HT1080 (cell line): Measurements from ENCODE around the gene HNRNPM. TPM values are rescaled to one million over a fixed set of nuclear protein-coding genes. Genes with fewer than 3 reads are reported as not detected.
"Not testable (repeated sequence)": the region's sequence is repeated elsewhere in the genome, so short reads cannot be mapped to it uniquely, and the experiment has no call there.

Experiments
- DNase-seq: peaks from one replicate; pipeline ENCODE4 v3.0.0-alpha.2; 2015; ENCODE audit warnings: low read depth
- total RNA-seq: library from RNA; depleted of rRNA; stranded (reverse); fragments of >200 nt; shearing (Covaris generic); gene quantifications from 2 replicates; pipeline ENCODE4 v1.2.3, GENCODE V29; 2014

The HNRNPM gene
- total RNA-seq, 1 experiment from 2014 or later, result 146 TPM

DNA sequence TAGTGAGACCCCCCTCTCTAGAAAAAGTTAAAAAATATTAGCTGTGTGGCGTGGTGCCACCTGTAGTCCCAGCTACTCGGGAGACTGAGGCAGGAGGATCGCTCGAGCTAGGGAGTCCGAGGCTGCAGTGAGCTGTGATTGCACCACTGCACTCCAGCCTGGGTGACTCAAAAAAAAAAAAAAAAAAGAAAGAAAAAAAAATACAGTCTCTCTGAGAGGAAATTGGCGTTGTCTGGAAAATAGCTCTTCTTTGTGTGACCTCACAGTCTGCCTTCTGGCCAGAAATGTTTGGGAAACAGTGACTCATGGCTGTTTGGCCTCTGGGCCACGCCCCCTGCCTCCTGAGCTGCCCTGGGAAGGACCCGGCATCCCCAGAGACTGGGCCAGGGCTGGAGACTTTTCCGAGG, 21.0 kb upstream of the HNRNPM start:
- peak; percentile 96 for DNase-seq

DNA sequence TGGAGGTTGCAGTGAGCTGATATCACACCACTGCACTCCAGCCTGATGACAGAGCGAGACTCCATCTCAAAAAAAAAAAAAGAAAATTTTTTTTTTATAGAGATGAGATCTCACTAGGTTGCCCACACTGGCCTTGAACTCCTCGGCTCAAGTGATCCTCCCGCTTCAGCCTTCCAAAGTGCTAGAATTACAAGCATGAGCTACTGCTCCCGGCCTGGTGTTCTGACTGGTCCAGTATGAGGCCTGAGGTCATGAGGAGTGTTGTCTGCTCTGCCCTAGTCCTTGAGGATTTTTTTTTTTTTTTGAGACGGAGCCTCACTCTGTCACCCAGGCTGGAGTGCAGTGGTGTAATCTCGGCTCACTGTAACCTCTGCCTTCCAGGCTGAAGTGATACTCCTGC, 19.4 kb upstream of the HNRNPM start:
- not testable (repeated sequence) for DNase-seq

DNA sequence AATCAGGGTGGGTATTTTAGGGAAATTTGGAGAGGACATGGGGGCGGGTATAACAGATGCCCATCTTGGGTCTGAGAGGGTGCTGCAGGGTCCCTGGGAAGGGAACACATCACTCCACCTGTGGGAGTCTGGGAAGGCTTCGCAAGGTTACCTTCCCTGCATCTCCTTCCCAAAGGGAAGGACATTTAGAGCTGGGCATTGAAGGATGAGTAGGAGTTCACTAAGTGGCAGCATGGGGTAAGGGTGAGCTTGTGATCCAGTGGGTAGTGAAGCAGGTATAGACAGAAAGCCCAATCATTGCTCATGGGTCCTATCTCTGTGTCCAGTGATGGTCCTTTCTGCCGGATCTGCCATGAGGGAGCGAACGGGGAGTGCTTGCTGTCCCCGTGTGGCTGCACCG, 18.5 kb upstream of the HNRNPM start:
- no peak for DNase-seq

DNA sequence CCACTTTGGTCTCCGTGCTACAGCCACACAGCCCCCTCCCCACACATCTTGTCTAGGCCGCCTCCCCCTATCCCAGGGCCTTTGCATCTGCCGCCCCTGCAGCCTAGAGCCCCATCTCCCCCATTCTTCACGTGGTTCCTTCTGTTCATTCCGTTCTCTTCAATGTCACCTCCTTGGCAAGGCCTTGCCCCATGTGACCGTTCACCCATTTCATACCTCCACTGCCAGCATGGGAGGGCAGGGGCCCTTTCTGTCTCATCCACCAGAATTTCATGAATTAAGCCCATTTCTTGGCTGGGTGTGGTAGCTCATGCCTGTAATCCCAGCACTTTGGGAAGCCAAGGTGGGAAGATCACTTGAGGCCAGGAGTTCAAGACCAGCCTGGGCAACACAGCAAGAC, 15.7 kb upstream of the HNRNPM start:
- no peak for DNase-seq

DNA sequence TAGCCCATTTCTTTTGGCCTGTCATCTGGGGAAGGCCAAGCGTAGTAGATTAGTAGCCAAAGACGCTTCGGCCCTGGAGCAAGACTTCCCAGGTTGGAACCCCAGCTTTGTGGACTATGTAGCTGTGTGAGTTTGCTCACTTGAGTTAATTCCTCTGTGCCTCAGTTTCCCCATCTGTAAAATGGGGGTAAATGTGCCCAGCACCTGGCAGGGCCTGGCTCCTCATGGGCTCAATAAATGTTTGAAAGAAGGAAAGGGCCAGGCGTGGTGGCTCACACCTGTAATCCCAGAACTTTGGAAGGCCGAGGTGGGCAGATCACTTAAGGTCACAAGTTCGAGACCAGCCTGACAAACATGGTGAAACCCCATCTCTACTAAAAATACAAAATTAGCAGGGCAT, 14.9 kb upstream of the HNRNPM start:
- no peak for DNase-seq

DNA sequence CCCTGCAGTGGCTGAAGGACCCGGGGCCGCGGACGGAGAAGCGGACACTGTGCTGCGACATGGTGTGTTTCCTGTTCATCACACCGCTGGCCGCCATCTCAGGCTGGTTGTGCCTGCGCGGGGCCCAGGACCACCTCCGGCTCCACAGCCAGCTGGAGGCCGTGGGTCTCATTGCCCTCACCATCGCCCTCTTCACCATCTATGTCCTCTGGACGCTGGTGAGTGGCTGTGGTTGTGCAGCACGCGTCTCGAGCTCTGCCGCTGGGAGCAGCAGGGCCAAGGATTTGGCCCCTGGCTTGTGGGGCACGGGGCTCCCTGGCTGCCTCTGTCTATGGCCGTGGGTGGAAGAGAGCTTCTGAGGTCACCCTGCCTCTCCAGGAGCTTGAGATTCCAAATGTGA, 14.1 kb upstream of the HNRNPM start:
- no peak for DNase-seq

DNA sequence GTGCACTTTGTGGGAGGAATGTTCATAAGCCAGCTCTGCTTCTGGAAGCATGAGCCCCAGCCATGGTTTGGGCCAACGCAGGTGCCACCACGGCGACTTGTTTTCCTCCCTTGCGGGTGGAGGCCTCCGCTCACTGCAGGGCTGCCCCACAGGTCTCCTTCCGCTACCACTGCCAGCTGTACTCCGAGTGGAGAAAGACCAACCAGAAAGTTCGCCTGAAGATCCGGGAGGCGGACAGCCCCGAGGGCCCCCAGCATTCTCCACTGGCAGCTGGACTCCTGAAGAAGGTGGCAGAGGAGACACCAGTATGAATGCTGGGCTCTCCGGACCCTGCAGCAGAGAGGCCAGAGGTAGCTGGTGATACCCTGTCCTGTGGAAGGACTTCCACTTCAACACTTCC, 6.5 kb upstream of the HNRNPM start:
- no peak for DNase-seq

DNA sequence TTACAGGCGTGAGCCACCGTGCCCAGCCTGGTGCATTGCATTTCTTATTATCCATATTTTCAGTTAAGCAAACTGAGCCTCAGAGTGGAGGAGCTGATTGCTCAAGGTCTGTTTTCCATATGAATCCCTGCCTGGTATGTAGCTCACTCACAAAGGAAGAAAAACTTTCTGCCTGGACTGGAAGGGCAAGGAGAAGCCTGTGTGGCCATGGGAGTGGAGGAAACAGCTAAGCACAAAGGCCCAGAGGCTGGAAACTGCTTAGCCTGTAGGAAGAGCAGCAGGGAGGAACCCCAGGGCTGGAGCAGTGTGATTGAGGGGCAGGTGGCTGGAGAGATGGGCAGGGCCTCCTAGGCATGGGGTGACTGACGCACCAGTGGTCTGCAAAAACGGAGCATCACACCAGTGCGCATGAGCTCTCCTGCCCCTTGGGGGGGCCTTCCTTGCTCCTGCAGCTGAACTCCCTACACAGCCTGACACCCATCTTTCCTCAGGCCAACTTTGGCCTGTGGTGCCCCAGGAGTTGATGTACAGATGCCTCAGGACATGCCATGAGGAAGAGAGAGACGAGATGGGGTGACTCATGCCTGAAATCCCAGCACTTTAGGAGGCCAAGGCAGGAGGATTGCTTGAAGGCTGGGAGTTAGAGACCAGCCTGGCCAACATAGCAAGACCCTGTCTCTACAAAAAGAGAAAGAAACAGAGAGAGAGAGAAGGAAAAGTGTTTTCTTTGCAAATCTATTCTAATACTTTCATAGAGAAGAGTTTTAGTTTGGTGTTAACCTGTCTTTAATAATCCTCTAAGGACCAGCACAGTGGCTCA, 2.8 kb upstream of the HNRNPM start:
- no peak for DNase-seq

DNA sequence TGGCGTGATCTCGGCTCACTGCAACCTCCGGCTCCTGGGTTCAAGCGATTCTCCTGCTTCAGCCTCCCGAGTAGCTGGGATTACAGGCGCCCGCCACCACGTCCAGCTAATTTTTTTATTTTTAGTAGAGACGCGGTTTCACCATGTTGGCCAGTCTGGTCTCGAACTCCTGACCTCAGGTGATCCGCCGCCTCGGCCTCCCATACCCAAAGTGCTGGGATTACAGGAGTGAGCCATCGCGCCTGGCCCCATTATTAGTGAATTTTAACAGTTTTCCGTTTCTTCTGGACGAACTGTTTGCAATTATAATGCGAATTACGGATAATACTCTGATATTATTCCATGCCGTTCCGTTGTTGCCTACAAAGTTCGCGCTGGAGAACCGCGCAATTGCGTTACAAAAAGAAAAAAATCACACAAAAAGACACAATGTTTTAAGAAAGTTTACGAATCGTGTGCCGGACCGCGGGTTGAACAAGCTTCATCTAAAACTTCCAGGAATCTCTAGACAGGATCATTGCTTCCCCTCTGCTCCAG, 567 bp upstream of the HNRNPM start:
- not testable (repeated sequence) for DNase-seq

DNA sequence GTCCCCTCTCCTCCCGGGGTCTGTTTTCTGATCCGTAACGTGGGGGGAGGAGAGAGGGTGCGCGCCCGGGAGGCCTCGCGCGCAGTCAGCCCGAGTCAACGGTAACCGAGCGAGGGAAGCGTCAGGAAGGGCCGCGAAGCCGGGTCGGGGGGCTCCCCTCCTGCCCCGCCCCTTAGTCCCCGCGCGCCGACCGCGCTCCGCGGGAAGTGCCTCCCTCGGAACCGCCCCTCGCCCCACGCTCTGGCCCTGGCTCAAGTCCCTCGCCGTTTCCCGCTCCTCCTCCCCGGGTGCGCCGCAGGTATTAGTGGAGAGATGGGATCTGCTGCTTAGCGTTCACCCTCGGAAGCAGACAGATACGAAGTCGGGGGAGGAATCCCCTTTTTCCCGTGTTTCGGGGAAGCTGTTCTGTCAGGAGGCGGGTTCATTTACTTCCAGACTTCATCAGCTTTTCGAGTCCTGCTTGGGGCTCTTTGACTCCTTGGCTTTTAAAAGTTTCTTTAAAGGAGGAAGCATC, 770 bp downstream of the HNRNPM start:
- DNase-seq, result peak; percentile 14

DNA sequence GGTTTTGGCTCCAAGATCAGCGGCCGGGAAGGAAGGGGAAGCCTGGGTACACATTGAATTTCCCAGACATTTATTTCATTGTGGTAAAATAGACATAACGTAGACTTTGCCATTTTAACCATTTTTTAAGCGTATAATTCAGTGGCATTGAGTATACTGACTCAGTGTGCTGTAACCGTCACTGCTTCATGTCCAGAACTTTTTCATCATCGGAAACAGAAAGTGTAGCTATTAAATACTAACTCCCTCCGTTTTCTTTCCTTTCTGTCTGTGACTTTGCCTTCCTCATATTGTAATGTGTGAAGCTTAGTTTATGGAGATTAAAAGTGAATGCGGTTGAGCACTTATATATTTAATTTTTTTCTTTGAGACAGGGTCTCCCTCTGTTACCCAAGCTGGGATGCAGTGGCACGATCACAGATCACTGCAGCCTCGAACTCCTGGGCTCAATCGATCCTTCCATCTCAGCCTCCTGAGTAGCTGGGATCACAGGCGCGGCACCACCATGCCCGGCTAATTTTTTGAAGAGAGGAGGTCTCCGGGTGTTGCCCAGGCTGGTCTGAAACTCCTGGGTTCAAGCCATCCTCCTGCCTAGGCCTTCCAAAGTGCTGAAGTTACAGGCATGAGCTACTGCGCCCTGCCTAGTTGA, 1.4 kb downstream of the HNRNPM start:
- DNase-seq, result no peak

DNA sequence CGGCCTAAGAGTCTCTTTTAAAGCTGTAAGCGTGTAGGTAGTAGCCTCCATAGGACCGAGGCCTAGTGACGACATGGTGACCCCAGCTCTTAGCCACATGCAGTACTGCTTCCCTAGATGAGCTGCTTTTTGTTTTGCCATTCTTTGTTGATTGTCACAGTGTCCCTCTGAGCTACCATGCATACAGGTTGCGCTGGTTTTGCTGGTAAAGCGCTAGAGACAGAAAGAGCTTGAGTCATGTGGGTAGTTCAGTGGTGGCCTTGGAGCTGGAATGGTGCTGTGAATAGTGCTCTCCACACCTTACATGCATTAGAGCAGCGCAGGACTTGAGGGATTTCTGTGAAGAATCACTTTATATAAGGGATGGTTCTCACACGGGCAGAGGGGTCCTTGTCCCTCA, 5.1 kb downstream of the HNRNPM start:
- DNase-seq, result no peak

DNA sequence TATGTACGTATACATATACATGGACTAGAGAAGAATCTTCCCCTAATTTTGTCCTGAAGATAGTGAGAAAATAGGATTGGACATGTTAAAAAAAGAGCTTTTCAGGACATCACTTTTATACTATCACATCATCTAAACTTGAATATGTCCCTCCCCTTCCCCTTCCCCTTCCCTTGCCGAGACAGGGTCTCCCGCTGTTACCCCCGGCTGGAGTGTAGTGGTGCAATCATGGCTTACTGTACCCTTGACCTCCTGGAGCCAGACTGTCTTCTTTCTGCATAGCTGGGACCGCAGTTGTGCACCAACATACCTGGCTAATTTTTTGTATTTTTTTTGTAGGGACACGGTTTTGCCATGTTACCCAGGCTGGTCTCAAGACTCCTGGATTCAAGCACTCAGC, 6.6 kb downstream of the HNRNPM start:
- DNase-seq, result no peak

DNA sequence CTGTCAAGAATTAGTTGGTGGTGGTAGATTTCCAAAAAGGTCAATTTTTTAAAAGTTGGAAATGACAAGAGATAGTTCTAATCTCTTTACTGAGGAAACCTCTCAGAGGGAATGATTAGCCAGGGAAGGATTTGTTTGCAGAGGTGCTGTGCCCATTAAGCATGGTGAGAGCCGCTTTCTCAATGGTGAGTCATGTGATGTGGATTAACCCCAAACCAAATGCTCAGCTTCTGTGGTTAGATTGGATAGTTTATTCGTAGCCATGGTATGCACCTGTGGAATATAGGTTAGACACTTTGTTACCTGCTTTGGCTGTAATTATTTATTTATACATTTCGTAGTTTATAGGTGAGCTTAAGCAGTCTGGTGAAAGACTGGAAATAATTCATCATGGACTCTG, 7.1 kb downstream of the HNRNPM start:
- peak; percentile 73 for DNase-seq

DNA sequence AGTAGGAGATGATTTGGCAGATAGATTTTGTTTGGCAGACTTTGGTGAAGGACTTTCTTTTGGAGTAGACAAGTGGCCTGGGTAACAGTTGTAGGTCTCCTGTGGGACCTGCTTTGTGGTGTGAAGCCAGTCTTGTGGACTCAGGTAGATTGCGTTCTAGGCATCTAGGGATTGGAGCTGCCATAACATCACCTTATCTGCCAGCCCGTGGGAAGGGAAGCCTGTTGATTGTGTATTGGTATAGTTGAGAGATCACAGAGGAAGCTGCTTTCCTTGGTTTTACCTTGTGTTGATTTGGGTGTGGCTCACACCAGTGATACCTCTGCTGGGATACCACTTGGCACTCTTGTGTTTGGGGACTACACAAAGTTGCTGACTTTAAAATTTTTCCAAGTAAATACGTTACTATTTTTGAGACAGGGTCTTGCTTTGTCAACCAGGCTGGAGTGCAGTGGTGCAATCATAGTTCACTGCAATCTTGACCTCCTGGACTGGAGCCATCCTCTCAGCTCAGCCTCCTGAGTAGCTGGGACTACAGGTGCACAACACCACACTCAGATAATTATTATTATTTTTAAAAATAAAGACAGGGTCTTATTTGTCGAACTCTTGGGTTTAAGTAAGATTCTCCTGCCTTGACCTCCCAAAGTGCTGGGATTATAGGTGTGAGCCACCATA, 7.8 kb downstream of the HNRNPM start:
- no peak for DNase-seq

DNA sequence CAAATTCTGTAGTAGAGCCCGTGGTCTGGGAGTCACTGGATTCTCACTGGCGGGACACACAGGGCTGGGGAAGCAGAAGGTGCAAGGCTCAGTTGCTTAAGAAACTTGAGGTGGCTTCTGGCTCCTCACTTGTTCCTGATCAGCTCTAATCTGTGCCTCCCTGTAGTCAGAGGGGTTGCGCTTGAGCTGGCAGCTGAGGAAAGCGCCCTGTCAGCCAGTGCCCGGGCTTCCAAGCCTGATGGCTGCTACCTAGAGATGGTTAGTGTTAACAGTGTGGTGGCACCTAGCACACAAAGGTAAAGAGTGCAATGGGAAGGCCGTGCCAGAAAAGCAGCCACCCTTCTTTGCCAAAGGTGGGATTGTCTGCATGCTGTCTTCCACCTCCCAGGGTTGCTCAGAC, 8.8 kb downstream of the HNRNPM start:
- no peak for DNase-seq

DNA sequence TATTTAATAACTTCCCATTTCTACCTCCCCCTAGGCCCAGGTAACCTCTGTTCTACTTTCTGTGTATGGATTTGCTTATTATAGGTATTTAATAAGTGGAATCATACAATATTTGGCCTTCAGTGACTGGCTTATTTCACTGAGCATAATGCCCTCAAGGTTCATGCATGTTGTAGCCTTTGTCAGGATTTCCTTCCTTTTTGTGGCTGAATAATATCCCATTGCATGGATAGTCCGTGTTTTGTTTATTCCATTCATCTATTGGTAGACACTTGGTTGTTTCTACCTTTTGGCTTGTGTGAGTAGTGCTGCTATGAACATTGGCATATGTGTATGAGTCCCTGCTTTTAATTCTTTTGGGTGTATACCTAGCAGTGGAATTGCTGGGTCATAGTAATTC, 9.4 kb downstream of the HNRNPM start:
- no peak for DNase-seq

DNA sequence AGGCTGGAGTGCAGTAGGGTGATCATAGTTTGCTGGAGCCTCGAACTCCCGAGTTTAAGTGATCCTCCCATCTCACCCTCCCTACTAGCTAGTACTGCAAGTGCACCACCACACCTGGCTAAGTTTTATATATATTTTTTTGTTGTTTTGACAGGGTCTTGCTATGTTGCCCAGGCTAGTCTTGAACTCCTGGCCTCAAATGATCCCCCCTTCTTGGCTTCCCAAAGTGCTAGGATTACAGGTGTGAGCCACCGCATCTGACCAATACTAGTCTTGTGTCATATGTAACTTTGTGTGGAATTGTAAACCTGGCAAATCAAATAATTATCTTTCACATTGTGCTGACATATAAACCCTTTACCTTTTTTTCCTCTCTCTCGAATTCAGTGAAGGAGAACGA, 10.2 kb downstream of the HNRNPM start:
- DNase-seq, result no peak

DNA sequence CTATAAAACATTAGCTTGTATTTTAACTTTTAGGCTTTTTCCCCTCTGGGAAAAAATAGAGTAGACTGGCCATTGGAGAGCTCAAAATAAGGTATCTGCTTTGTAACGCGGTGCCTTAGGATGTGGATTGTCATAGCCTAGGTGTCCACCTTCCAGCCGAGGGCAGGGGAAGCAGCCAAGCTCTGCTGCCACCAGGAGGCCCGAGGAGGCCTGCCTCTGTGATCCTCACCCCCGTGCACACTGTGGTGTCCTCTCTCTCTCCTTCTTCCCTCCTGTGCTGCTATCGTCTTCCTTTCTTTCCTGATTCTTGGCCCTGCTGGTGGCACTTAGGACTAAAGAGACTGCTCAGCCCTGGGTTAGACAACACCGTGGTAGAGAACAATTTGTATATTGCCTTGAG, 11.3 kb downstream of the HNRNPM start:
- DNase-seq, result no peak

DNA sequence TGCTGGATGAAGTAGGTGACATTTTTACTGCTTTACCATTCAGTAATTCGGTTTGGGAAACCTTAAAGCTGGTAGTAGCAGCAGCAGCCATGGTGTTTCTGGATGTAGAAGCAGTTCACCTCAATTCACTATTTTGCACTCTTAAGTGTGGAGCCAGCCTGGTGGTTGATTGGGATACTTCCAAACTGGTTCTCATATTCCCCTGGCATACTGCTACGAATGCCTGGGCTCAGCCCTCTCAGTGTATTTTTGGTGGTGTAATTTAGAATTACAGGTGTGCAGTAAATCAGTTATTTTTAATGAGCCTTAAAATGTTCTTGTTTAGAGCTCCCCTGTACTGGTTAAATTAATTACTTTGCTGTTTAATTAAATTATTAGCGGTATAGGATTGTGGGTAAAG, 12.4 kb downstream of the HNRNPM start:
- no peak for DNase-seq

DNA sequence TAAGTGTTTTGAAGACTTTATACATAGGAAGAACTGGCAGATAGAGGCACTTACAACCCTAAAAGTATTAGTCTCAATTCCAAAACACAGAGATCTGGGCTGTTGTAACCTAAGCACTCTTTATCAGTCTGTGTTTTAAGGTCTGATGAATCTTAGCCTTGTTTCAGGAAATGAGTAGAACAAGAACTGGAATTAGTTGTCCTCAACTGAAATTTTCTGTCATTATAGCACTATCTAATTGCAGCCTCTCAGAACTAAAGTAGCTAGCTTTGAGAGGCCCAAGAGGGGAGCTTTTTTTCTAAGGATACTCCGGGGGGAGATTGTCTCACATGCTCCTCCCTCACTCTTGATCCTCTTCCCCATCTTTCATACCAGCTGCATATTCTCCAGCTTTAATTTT, 13.1 kb downstream of the HNRNPM start:
- DNase-seq, result no peak

DNA sequence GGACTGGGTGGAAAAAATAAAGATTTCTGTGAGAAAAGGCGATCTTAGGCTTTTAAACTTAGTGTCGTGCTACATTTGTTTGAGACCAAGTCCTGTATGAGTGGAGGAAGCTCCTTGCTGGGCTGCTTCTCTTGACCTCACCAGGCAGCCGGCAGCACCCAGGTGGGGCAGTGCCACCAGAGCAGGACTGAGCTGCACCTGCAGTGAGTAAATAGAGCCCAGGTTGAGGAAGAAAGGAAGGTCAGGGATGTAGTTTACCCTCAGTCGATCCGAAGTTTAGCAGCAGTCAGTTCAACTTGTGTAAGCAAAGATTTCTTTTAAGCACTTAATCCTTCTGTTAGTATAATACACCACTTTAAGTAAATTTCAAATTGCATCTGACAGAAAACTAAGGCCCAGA, 13.6 kb downstream of the HNRNPM start:
- DNase-seq, result no peak
